PC-3 (cell line): ENCODE data around the gene AKNA.

Source experiments
- CTCF ChIP-seq: fragments of 300-600 bp; sonication (generic); conservative IDR thresholded peaks from 2 replicates; pipeline ENCODE4 v1.5.1; 2017; ENCODE audit warnings: antibody characterized with exemption, low read depth, mild to moderate bottlenecking, low read length
- EZH2 ChIP-seq: fragments of 300-600 bp; sonication (generic); IDR thresholded peaks from one replicate; pipeline ENCODE4 v1.6.1; 2017; ENCODE audit warnings: antibody characterized with exemption, mild to moderate bottlenecking, low read length; ENCODE audit not compliant: unreplicated experiment

- TF ChIP-seq CTCF (no peak), EZH2 (no peak)
These were observed 49.6 kb downstream of the AKNA start for GRCh38 chr9:114338187-114338586.
